Frontal cortex (tissue), 4 donors: ENCODE measurements around the gene AARS1. TPM values are rescaled to one million over a fixed set of nuclear protein-coding genes. Genes with fewer than 3 reads are reported as not detected.
"Not testable (repeated sequence)": the region's sequence is repeated elsewhere in the genome, so short reads cannot be mapped to it uniquely, and the experiment has no call there.

ENCODE experiments used
- DNase-seq, 2 donors: peaks; one replicate each; pipeline ENCODE4 v3.0.0; 2012; ENCODE audit warnings: low spot score in 2 of 2
- FAIRE-seq: peaks from 2 replicates; lab custom pipeline; 2012; peaks lifted over from hg19 to GRCh38; lab: Jason Lieb, UNC
- total RNA-seq: library from RNA; depleted of rRNA; stranded (reverse); fragments of >200 nt; gene quantifications from one replicate; pipeline ENCODE4 v1.2.3, GENCODE V29; 2014
- donor health status: control.
- donor health status: control.
- donor health status: control.

AARS1 gene
- total RNA-seq: 79.1 TPM

GRCh38 chr16:70289229-70290094 lies at the start of gene AARS1:
TSS of gene AARS1 (minus strand) at chr16:70289506. CDS start at chr16:70282763, 6,743 bp downstream.
- no peak for FAIRE-seq
- DNase-seq: peak; percentile 94 to 96

GRCh38 chr16:70337814-70338213 lies 48.5 kb upstream of the AARS1 start:
- FAIRE-seq (no peak), DNase-seq (no peak)

GRCh38 chr16:70332728-70333127 lies 43.4 kb upstream of the AARS1 start:
- not testable (repeated sequence) for DNase-seq, FAIRE-seq

- FAIRE-seq (no peak), DNase-seq (no peak)
Measured at GRCh38 chr16:70331588-70332358, 42.5 kb upstream of the AARS1 start.

GRCh38 chr16:70331091-70331490 lies 41.8 kb upstream of the AARS1 start:
- no peak for DNase-seq
- FAIRE-seq: no peak

- DNase-seq (no peak), FAIRE-seq (no peak)
Measured at GRCh38 chr16:70324998-70325747, 35.9 kb upstream of the AARS1 start.

- no peak for FAIRE-seq
Measured at GRCh38 chr16:70320121-70320520, 30.8 kb upstream of the AARS1 start.

GRCh38 chr16:70307726-70308125 lies 18.4 kb upstream of the AARS1 start:
- DNase-seq, FAIRE-seq: not testable (repeated sequence)

More at GRCh38 chr16:70320121-70320520, 30.8 kb upstream of the AARS1 start:
- DNase-seq: no peak

GRCh38 chr16:70306880-70307279 lies 17.6 kb upstream of the AARS1 start:
- no peak for FAIRE-seq
- DNase-seq: no peak

- DNase-seq (no peak), FAIRE-seq (no peak)
Measured at GRCh38 chr16:70304892-70305448, 15.7 kb upstream of the AARS1 start.

GRCh38 chr16:70302745-70303144 lies 13.4 kb upstream of the AARS1 start:
- no peak for DNase-seq
- no peak for FAIRE-seq

GRCh38 chr16:70301121-70301520 lies 11.8 kb upstream of the AARS1 start:
- no peak for FAIRE-seq
- no peak for DNase-seq

- FAIRE-seq: no peak
- peak; percentile 58 to 74 for DNase-seq
Measured at GRCh38 chr16:70298988-70299938, 10.0 kb upstream of the AARS1 start, which contains the start of gene DDX19B. TSS of gene DDX19B (plus strand) at chr16:70299186. CDS start at chr16:70299298, 112 bp downstream.

GRCh38 chr16:70295634-70296033 lies 6.3 kb upstream of the AARS1 start:
- DNase-seq (no peak), FAIRE-seq (no peak)

- DNase-seq (no peak), FAIRE-seq (no peak)
Measured at GRCh38 chr16:70294385-70295025, 5.2 kb upstream of the AARS1 start.

GRCh38 chr16:70292148-70292547 lies 2.8 kb upstream of the AARS1 start:
- not testable (repeated sequence) for DNase-seq, FAIRE-seq

GRCh38 chr16:70290949-70291519 lies 1.7 kb upstream of the AARS1 start:
- no peak for DNase-seq
- no peak for FAIRE-seq
